Adrenal gland (tissue), 5 donors: ENCODE measurements around the gene PPP2R1B.

ENCODE experiments used
- POLR2A ChIP-seq, 2 donors: fragments of 450-650 bp; IDR thresholded peaks; one replicate each; pipeline ENCODE4 v1.6.1; 2017; ENCODE audit warnings: antibody characterized with exemption in 2 of 2, mild to moderate bottlenecking in 2 of 2, moderate library complexity in 1 of 2
- TF ChIP-seq, protein P1 (sequence below), 6 experiments: fragments of 450-650 bp in 4 of 6; fragments of 200-600 bp in 2 of 6; sonication (generic) in 1 of 6; IDR thresholded peaks; 1 replicate in 5 of 6; 2 replicates in 1 of 6; pipeline versions ENCODE4 v1.5.1 to v1.8.0; 2016 to 2021; ENCODE audit warnings: antibody characterized with exemption in 6 of 6, mild to moderate bottlenecking in 2 of 6, moderate library complexity in 1 of 6
- donor health status: DM: no; HTN: no; CAD: no.

DNA sequence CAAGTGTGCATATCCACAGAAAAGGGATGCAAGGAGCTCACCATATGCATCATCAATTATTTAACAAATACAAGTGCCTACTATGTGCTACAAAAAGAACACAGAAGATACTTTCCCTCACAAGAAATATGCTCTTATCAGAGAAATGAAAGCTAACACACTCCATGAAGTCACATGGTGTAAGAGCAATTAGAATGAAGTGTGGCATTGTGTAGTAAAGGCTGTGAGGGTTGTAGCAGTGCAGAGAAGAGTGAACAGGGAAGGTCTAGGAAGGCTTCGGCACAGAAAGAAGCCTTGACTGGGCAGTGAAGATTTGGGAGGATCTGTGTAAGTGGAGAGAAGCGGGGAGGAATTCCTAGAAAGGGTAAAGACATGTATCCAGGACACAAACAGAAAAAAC lies 22.5 kb downstream of the PPP2R1B start:
- no peak for TF ChIP-seq POLR2A (IDR thresholded peaks at IDR 0.05)
- TF ChIP-seq, protein P1, sequence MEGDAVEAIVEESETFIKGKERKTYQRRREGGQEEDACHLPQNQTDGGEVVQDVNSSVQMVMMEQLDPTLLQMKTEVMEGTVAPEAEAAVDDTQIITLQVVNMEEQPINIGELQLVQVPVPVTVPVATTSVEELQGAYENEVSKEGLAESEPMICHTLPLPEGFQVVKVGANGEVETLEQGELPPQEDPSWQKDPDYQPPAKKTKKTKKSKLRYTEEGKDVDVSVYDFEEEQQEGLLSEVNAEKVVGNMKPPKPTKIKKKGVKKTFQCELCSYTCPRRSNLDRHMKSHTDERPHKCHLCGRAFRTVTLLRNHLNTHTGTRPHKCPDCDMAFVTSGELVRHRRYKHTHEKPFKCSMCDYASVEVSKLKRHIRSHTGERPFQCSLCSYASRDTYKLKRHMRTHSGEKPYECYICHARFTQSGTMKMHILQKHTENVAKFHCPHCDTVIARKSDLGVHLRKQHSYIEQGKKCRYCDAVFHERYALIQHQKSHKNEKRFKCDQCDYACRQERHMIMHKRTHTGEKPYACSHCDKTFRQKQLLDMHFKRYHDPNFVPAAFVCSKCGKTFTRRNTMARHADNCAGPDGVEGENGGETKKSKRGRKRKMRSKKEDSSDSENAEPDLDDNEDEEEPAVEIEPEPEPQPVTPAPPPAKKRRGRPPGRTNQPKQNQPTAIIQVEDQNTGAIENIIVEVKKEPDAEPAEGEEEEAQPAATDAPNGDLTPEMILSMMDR (IDR thresholded peaks at IDR 0.05), result no peak
